ENCODE measurements around the gene DEFB124. TPM values are rescaled to one million over a fixed set of nuclear protein-coding genes. Genes with fewer than 3 reads are reported as not detected.

DEFB124 gene
- polyA plus RNA-seq, 1 donor (not counting 4 experiments of a cell fraction or from before 2014, with no cell fraction given), result not detected

GRCh38 chr20:31516651-31517050, 41.7 kb upstream of the DEFB124 start:
- no peak overlapping the region for H3K4me3 ChIP-seq (ENCODE audit: control insufficient read depth in 2 of 3, extremely low read depth in 1 of 3, insufficient read depth in 2 of 3, low read depth in 1 of 3, low read length in 3 of 3)

GRCh38 chr20:31516166-31516565, 41.2 kb upstream of the DEFB124 start:
- H4K20me1 ChIP-seq (ENCODE audit: control insufficient read depth, extremely low read depth, insufficient read depth, low read length), result peaks cover 7% of the 10 kb centered on the region
- no peaks in the 10 kb centered on the region for H3K9me3 ChIP-seq (ENCODE audit: control insufficient read depth, low read depth, low read length)
- H3K4me1 ChIP-seq (ENCODE audit: control insufficient read depth, extremely low read depth, insufficient read depth, low read length), result peaks cover 23% of the 10 kb centered on the region
- peak overlapping the region; percentile 92 for H3K9ac ChIP-seq (ENCODE audit: control insufficient read depth, extremely low read depth, insufficient read depth, low read length)
- no peaks in the 10 kb centered on the region for H3K27me3 ChIP-seq (ENCODE audit: control insufficient read depth, extremely low read depth, insufficient read depth, low read length)
- dilution Hi-C loops (cut with MboI; ENCODE audit: extremely low pct_ligation_motif_present, low sequenced_read_pairs), result no loop called here
- H3K4me2 ChIP-seq (ENCODE audit: control insufficient read depth, extremely low read depth, insufficient read depth, low read depth, low read length), result peak overlapping the region; percentile 93
- peak overlapping the region; percentile 88 to 96 (median 93) for H3K4me3 ChIP-seq (ENCODE audit: control insufficient read depth in 2 of 3, extremely low read depth in 1 of 3, insufficient read depth in 2 of 3, low read depth in 1 of 3, low read length in 3 of 3)
- no peak overlapping the region for H2AFZ ChIP-seq (ENCODE audit: control insufficient read depth, low read length)
- peak overlapping the region; percentile 18 for H3K27ac ChIP-seq (ENCODE audit: control insufficient read depth, insufficient read depth, low read length)
- no peak for DNase-seq (ENCODE audit: low read depth, low spot score)
- TF ChIP-seq, protein P1, sequence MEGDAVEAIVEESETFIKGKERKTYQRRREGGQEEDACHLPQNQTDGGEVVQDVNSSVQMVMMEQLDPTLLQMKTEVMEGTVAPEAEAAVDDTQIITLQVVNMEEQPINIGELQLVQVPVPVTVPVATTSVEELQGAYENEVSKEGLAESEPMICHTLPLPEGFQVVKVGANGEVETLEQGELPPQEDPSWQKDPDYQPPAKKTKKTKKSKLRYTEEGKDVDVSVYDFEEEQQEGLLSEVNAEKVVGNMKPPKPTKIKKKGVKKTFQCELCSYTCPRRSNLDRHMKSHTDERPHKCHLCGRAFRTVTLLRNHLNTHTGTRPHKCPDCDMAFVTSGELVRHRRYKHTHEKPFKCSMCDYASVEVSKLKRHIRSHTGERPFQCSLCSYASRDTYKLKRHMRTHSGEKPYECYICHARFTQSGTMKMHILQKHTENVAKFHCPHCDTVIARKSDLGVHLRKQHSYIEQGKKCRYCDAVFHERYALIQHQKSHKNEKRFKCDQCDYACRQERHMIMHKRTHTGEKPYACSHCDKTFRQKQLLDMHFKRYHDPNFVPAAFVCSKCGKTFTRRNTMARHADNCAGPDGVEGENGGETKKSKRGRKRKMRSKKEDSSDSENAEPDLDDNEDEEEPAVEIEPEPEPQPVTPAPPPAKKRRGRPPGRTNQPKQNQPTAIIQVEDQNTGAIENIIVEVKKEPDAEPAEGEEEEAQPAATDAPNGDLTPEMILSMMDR (optimal IDR thresholded peaks at IDR 0.05 in 1 of 3, IDR thresholded peaks at IDR 0.05 in 1 of 3, conservative IDR thresholded peaks at IDR 0.05 in 1 of 3; ENCODE audit: extremely low read depth in 1 of 3, insufficient read depth in 2 of 3, low read length in 3 of 3), result no peak
- no peak for TF ChIP-seq EZH2 (IDR thresholded peaks at IDR 0.05; ENCODE audit: low read length)
- H3K36me3 ChIP-seq (ENCODE audit: control insufficient read depth in 2 of 2, extremely low read depth in 1 of 2, insufficient read depth in 2 of 2, low read length in 2 of 2), result peaks cover 10 to 23% of the 10 kb centered on the region in 2 experiments
- FAIRE-seq, result no peak
- H3K9me1 ChIP-seq (ENCODE audit: control insufficient read depth, extremely low read depth, insufficient read depth, low read length), result peaks cover 2% of the 10 kb centered on the region
- H3K79me2 ChIP-seq (ENCODE audit: control insufficient read depth, insufficient read depth, low read length), result peaks cover 68% of the 10 kb centered on the region

More at GRCh38 chr20:31516651-31517050, 41.7 kb upstream of the DEFB124 start:
- Histone ChIP-seq H3K9me1 (ENCODE audit: control insufficient read depth, extremely low read depth, insufficient read depth, low read length) (peaks cover 2% of the 10 kb centered on the region), H3K9ac (ENCODE audit: control insufficient read depth, extremely low read depth, insufficient read depth, low read length) (no peak overlapping the region), H3K36me3 (ENCODE audit: control insufficient read depth in 2 of 2, extremely low read depth in 1 of 2, insufficient read depth in 2 of 2, low read length in 2 of 2) (peaks cover 10 to 23% of the 10 kb centered on the region in 2 experiments), H3K9me3 (ENCODE audit: control insufficient read depth, low read depth, low read length) (no peaks in the 10 kb centered on the region), H3K79me2 (ENCODE audit: control insufficient read depth, insufficient read depth, low read length) (peaks cover 71% of the 10 kb centered on the region), H3K27ac (ENCODE audit: control insufficient read depth, insufficient read depth, low read length) (peak overlapping the region; percentile 17), H2AFZ (ENCODE audit: control insufficient read depth, low read length) (no peak overlapping the region), H3K4me1 (ENCODE audit: control insufficient read depth, extremely low read depth, insufficient read depth, low read length) (peaks cover 23% of the 10 kb centered on the region), H4K20me1 (ENCODE audit: control insufficient read depth, extremely low read depth, insufficient read depth, low read length) (peaks cover 7% of the 10 kb centered on the region), H3K4me2 (ENCODE audit: control insufficient read depth, extremely low read depth, insufficient read depth, low read depth, low read length) (peak overlapping the region; percentile 93), H3K27me3 (ENCODE audit: control insufficient read depth, extremely low read depth, insufficient read depth, low read length) (no peaks in the 10 kb centered on the region)
- dilution Hi-C loops (cut with MboI; ENCODE audit: extremely low pct_ligation_motif_present, low sequenced_read_pairs), result no loop called here
- DNase-seq (ENCODE audit: low read depth, low spot score) (no peak), FAIRE-seq (no peak)
- no peak for TF ChIP-seq EZH2 (IDR thresholded peaks at IDR 0.05; ENCODE audit: low read length)
- TF ChIP-seq, protein P1 (optimal IDR thresholded peaks at IDR 0.05 in 1 of 3, IDR thresholded peaks at IDR 0.05 in 1 of 3, conservative IDR thresholded peaks at IDR 0.05 in 1 of 3; ENCODE audit: extremely low read depth in 1 of 3, insufficient read depth in 2 of 3, low read length in 3 of 3), result no peak
